ENCODE measurements around the gene FCER1A.
"Not testable (repeated sequence)": the region's sequence is repeated elsewhere in the genome, so short reads cannot be mapped to it uniquely, and the experiment has no call there.

The FCER1A gene

DNA sequence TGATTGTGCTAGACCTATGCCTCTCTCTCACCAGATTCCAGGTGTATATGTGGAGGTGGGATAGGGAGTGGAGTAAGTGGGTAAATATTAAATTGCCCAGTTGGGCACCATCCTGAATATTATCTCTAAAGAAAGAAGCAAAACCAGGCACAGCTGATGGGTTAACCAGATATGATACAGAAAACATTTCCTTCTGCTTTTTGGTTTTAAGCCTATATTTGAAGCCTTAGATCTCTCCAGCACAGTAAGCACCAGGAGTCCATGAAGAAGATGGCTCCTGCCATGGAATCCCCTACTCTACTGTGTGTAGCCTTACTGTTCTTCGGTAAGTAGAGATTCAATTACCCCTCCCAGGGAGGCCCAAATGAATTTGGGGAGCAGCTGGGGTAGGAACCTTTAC lies at the start of gene FCER1A:
FCER1A (plus strand) TSS at position 242 of the 400 bp plus-strand sequence; CDS start at position 271, 29 bp downstream.
- DNase-seq, result no peak

DNA sequence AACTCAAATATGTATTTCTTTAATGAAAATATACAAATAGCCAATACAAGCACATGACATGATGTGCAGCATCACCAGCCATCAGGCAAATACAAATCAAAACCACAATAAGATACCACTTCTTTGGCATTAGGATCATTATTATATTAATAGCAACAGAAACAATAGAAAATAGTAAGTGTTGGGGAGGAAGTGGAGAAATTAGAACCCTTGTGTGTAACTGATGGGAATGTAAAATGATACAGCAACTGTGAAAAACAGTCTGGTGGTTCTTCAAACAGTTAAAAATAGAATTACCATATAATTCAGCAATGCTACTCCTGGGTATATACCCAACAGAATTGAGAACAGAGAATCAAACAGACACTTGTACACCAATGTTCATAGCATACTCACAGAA lies 40.8 kb upstream of the FCER1A start:
- no peak for DNase-seq

DNA sequence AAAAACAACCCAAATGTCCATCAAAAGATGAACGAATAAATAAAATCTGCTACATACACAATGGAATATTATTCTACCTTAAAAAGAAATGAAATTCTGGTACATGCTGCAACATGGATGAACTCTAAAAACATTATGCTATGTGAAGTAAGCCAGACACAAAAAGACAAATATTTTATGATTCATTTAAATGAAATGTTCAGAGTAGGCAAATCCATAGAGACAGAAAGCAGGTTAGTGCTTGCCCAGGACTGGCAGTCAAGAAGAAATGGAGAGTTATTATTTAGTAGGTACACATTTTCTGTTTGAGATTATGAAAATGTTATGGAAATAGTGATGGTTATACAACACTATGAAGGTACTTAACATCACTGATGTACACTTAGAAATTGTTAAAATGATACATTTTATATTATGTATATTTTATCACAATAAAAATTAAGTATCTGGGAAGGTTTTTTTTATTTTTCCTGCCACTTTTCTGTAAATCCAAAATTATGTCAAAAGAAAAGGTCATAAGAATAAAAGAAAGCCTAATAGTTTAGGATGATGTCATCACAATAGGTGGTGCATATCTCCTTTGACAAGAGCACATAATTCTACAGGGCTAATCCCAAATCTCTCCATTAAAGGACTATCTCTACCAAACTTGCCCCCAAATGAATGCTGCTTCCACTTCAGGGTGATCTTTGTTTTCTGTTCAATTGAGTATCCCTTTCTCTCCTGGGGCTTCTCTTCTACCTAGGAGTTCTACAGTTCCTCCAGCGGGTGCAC lies 40.2 kb upstream of the FCER1A start:
- no peak for DNase-seq

DNA sequence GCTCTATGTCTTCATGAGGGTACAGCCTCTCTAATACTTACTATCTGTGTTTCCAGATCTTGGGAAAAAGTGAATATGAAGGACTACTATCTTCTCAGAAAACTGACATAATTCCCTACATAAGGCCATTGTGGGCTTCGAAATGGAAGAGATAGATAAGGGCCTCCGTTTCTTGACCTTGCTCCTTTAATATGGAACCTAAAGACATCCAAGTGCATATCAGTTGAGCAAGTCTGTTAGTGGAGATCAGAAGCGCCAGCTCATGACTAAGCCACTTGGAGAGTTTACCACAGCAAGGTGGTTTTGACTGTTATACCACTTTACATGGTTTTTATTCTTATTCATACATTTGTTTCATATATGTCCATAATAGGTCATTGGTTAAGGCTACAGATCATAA lies 35.3 kb upstream of the FCER1A start:
- DNase-seq, result no peak

DNA sequence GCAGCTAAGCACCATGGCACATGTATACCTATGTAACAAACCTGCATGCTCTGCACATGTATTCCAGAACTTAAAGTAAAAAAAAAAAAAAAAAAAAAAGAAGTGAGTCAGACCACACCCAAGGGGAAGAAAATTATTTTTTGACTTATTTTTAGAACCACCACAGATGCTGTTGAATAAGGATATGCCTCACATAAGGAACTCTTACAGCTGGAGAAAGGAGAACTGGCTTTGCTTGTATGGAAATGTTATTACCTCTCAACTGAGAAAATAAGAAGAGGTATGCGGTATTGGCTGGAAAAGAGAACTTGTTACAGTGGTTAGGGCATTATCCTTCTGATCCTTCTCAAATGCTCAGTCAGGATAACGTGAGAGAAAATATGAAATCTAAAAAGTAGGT lies 27.5 kb upstream of the FCER1A start:
- DNase-seq, result no peak

DNA sequence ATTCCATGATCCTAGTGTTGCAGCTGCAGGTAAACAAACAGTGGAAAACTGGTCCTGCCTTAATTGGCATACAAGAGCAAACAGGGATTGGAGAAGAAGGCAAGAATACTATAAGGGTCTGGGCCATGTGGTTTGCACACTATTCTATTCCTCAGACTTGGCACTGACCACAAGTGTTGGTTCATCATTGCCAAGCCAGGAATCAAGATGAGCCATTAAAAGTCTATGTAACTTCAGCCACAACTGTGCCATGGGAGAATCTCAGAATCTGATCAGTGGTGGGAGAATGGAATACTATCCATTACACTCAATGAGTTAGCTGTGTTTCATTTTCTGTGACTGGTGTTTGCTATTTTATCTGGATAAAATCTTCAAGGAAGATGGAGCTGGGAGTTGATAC lies 26.2 kb upstream of the FCER1A start:
- no peak for DNase-seq

DNA sequence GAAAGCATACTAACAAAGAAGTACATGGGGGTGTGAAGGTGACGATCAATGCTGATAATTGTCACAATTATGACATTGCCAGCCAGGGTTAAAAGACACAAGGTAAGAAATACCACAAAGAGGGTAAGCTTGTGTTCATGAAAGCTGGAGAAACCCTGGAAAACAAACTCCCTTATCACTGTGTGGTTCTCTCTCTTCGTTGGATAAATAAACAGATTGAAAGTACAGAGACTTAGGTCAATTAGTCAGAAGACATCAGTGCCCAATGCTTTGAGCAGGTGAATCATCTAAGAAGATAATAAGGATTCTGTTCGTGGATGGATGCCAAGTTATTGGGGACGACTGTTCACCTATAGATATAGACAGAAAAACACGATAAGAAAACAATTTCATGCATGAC lies 22.4 kb upstream of the FCER1A start:
- DNase-seq, result no peak

DNA sequence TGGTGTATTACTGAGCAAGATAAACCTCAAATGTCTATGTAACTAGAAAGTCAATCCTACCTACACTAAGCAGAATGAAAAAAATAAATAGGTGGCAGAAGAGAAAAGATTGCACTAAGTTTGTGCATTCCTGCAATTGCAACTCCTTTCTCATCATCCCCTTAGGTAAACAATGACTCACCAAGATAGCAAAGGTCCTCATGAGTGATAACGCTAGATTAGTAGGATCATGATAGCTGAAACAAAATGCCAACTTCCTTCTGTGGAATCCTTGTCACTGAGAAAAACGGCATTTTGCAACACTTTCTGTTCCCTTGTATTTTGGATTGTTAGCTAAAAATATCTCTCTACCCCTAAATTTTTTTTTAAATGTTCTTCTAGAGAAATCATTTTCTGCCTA lies 20.0 kb upstream of the FCER1A start:
- DNase-seq, result no peak

DNA sequence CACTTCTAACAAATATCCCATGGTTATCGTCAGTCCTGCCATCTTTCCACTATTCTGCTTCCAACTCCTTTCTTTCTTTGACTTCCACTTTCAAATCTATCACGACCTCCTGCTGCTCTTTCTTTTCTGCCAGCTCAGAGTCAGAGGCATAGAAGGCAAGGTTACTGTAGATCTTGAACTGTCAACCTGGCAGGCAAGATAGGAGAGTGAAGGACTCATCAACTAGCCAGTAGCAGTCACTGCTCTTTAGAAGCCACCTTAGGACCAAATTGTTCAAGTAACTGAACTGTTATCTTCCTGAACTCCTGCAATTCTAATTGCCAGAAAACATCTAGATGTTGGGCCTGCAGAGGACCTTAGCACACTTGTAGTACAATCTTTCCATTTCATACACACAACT lies 13.1 kb upstream of the FCER1A start:
- DNase-seq, result no peak

DNA sequence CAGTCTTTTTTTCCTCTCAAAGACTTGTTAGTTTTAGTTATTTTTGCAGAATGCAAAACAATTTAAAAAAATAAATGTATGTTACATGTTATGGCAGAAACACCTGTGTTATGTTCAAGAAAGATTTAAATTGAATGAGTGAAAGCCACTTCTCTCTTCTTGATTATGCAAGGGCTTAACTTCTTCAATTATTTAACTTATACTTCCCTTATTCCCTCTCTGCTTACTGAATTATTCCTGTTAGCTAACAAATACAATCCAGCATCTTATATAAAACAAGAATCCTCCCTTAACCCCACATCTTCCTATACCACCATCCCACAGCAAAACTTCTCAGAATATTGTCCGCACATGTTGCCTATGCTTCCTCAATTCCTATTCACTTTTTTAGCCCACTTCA lies 10.7 kb upstream of the FCER1A start:
- no peak for DNase-seq

DNA sequence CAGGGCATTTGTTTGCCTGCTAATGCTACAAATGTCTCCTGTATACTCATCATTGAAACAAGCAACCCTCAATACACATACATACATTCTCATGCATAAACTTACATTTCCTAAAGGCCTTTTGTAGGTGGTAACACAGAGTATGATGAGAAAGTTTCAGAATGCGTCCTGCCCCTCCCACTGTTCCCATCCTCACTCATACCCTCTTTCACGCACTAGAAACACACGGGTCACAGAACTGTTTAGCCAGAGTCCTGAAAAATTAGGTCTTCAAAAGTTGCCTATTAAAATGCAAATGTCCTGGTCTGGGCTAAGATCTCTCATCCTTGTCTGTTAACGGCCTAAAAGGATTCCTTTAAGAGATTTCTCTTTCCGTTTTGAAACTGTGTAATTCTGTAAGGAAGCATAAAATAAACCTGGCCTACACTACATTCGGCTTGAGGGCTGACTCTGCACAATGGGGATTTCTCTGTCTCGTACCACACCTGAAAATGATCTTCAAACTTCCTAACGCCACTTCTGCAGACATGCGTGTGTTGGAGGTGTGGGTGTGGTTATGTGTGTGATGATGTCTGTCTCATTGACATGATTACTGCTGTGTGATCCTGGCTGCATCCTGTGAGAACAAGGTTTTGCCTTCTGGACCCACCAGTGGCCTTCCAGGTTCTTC lies 5.3 kb upstream of the FCER1A start:
- no peak for DNase-seq

DNA sequence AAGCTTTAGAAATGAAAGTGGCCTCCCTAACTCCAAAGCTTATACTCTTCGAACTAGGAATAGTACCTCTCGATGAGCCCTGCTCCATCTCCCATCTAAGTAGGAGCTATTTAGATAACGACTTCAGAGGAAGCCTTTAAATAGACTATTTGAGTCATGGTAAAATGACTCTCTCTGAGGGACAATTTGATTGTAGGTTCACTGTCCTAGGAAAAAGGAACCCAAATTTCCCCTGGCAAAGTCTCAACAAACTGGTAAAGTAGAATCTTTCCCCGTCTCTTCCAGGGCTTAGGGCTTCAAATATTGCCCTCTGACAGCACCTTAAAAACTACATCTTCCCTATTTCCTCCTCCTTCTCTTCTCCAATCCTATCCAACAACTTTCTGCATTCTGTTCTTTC lies 2.0 kb upstream of the FCER1A start:
- no peak for DNase-seq

DNA sequence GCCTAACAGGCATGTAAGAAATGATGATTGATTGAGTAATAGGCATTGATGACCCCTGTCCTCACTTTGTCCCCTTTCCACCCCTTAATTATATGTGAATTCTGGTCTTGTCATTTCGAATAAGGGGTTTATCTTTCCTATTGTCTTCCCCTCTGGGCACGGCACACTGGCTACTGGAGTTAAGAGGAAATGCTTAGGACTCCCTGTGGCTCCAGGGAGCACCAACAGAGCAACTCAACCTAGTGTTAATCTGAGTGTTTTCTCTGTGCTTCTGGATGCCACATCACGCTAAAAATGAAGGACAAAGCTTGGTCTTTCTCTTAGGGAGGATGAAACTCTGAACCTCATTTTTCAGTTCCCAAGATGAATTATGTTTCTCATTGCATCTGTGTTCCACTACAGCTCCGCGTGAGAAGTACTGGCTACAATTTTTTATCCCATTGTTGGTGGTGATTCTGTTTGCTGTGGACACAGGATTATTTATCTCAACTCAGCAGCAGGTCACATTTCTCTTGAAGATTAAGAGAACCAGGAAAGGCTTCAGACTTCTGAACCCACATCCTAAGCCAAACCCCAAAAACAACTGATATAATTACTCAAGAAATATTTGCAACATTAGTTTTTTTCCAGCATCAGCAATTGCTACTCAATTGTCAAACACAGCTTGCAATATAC lies 5.3 kb downstream of the FCER1A start:
- DNase-seq, result no peak

DNA sequence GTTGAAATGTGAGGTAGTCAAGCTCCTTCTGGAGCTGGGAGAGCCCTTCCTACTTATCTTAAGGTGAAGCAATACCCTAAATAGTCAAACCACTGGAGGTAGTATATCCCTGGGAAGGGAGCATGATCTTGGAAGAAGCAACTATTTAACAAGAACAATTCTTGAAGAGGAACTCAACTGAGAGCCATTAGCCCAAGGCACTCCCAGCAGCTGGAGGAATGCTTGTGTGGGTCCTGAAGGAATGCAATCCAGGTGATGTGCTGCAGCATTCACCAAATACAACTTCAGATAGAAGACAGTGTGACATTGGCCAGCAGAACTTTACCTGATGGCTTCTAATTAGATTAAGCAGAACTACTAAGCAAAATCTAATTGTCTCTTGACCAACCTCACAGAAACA lies 9.5 kb downstream of the FCER1A start:
- DNase-seq, result no peak

DNA sequence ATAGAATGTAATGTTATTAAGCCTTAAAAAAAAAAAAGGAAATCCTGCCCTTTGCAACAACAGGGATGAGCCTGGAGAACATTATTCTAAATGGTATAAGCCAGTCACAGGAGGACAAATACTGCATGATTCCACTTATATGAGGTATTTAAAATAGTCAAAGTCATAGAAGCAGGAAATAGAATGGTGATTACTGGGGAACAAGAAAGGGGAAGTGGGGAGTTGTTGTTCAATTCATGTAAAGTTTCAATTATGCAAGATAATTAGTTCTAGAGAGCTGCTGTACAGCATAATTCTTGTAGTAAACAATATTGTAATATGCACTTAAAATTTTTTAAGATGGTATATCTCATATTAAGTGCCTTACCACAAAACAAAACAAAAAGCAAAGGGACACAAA lies 13.2 kb downstream of the FCER1A start:
- DNase-seq, result no peak

DNA sequence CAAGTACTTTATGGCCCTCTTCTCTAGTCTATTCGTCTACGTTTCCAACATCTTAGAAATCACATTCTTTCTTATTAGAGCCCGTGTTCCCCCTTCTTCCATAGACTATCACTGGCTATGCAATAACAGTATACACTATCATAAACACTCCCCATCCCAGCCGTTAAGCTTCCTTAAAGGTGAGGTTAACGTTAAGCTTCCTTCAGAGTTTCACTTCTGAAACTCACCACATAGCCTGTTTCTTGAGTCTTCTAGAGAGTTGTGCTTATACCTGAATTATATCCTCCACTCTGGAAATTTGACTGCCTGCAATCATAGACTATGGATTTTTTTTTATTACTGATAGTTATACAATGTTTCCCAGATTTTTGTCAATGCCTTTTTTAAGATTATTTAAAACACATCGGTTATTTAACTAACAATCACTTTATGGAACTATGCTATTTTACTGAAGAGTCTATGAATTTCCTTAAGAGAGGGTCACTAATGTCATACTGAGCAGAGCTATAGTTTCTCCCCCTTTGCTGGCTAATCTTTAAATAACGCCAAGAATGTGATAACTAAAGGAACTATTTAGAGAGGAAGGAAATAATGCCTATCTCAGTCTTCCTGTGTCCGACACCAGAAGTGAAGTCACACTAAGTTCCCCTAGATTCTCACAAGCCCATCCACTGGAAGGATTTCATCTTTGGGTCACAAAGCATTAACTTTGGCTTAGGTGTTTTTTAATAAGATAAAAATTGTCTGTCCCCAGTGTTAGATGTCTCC lies 16.8 kb downstream of the FCER1A start:
- DNase-seq, result no peak

DNA sequence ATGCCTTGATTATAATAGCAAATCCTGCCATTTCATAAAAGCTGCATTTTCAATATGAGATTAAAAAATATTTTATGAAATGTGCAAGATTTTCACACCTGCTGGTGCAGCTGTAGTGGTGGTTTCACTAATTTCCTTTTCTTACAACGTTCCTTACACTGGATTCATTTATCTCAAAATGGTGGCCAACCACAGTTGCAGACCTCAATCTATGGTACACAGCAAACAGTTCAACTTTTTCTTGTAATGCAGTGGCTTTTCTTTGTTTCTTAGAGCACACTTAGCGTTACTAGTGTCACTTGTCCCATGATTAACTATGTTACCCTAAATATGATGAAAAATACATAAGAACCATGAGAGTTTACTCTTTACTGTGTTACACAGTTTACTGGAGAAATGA lies 32.7 kb downstream of the FCER1A start:
- no peak for DNase-seq

DNA sequence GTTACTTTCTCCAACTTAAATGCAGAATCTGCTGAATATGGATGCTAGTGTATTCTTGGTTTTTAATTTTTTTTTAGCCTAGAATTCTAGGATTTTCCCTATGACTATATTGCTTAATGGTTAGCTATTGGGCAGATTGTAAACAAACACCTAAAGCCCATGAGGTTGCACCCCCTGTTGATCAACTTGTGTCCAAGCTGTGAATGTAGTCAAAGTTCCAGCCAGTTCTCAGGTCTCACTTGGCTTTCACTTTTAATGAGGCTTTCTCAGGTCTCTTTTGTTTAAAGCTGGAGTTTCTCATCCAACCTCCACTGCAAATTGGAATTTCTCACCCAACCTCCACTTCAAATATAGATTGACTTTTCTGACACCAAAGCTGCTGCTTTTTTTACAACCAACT lies 35.9 kb downstream of the FCER1A start:
- DNase-seq, result no peak

DNA sequence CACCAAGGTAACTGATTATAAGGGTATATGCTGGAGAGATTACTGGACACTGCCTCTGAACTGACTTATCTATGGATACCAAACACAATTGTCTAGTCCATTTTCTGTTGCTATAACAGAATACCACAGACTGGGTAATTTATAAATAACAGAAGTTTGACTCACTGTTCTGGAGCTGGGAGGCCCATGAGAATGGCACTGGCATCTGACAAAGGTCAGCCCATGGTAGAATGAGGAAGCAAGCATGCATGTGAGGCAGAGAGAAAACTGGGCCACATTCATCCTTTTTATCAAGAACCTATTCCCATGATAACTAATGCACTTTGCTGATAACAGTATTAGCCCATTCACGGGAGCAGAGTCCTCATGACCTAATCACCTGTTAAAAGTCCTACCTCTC lies 37.4 kb downstream of the FCER1A start:
- DNase-seq, result no peak

DNA sequence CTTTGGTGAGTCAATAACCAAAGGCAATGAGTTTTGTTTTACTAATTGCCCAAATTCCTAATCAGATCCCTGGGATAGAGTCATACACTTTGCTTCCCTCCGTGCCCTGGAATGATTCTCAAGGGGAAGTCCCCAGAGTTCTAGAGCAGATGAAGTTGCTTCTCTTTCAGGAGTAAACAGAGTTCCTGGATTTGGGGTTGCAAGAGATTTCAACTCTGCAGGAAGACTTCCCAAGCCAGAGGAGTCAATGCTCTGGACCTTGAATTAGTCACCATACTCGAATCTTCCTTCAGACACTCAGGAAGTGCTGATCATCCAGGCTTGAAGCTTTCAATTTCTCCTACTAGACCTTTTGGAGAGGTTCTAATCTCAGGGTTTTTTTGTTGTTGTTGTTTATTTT lies 39.6 kb downstream of the FCER1A start:
- DNase-seq, result no peak

DNA sequence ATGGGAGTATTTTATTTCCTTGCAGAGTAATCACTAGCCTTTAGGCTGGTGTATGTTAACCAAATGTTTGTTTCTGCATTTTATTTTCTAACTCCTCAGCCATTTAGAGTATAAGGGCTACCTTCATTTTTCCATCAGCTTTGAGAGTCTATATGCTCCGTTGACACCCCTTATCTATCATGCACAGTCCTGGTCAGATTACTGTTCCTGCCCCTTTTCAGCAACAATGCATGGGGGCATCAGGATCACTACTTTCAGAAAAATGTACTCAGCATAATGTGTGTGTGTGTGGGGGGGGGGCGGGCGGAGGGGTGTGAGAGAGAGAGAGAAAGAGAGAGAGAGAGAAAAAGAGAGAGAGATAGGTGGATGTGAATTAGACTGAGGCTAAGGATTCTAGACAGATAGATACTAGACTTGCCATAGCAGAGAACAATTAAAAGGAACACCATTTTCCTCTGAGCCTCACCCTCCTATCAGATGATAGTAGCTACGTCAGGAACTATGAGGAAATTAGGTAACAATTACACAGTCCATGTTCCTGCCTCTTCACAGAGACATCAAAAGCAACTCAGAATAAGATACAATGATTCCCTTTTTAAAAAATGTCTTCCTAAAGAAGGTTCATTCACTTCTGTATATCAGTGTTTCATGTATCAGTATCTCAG lies 40.8 kb downstream of the FCER1A start:
- DNase-seq, result no peak

DNA sequence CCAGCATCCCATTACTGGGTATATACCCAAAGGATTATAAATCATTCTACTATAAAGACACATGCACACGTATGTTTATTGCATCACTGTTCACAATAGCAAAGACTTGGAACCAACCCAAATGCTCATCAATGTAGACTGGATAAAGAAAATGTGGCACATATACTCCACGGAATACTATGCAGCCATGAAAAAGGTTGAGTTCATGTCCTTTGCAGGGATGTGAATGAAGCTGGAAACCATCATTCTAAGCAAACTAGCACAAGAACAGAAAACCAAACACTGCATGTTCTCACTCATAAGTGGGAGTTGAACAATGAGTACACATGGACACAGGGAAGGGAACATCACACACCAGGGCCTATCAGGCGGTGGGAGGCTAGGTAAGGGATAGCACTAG lies 47.2 kb downstream of the FCER1A start:
- DNase-seq, result not testable (repeated sequence)

DNA sequence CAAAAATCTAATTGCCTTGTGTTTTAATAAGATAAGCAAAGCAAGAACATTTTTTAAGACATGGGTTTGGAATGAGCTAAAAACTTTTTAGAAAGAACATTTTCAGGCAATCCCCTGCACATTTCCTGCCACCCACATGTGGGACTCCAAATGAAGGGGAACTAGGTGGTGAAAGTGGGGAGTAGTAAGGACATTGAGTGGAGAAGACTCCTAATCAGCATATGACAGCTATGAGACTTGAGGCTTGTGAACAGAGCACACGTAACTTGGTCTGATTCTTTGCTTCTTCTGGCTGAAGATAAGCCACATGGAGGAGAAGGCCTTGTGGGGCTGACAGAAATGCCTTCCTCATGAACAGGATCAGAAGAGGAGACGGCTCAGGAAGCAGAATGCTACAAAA lies 50.3 kb downstream of the FCER1A start:
- no peak for DNase-seq
